COR-L47 (cell line): ENCODE results near the gene PRKRIP1.
"Not testable (repeated sequence)": the region's sequence is repeated elsewhere in the genome, so short reads cannot be mapped to it uniquely, and the experiment has no call there.

Experiments
- DNase-seq: peaks from one replicate; lab custom pipeline; 2025; lab: John Stamatoyannopoulos, UW

PRKRIP1 gene

GRCh38 chr7:102404005-102404861 is 8.1 kb downstream of the PRKRIP1 start:
- no peak for DNase-seq

- not testable (repeated sequence) for DNase-seq
Observed at GRCh38 chr7:102404862-102405188, 8.7 kb downstream of the PRKRIP1 start.

GRCh38 chr7:102407910-102408309 is 11.7 kb downstream of the PRKRIP1 start:
- no peak for DNase-seq

- not testable (repeated sequence) for DNase-seq
Observed at GRCh38 chr7:102408530-102408929, 12.4 kb downstream of the PRKRIP1 start.

- no peak for DNase-seq
Observed at GRCh38 chr7:102409340-102409739, 13.2 kb downstream of the PRKRIP1 start.

GRCh38 chr7:102410123-102410522 is 14.0 kb downstream of the PRKRIP1 start:
- DNase-seq, result no peak

GRCh38 chr7:102410918-102411317 is 14.8 kb downstream of the PRKRIP1 start:
- DNase-seq, result no peak

- DNase-seq, result no peak
Observed at GRCh38 chr7:102412548-102412947, 16.4 kb downstream of the PRKRIP1 start.

GRCh38 chr7:102413091-102413490 is 16.9 kb downstream of the PRKRIP1 start:
- no peak for DNase-seq

- no peak for DNase-seq
Observed at GRCh38 chr7:102413611-102414010, 17.4 kb downstream of the PRKRIP1 start.

- no peak for DNase-seq
Observed at GRCh38 chr7:102415685-102416225, 19.6 kb downstream of the PRKRIP1 start.

GRCh38 chr7:102416406-102416805 is 20.2 kb downstream of the PRKRIP1 start:
- no peak for DNase-seq

- no peak for DNase-seq
Observed at GRCh38 chr7:102417105-102417504, 20.9 kb downstream of the PRKRIP1 start.

GRCh38 chr7:102418592-102418991 is 22.4 kb downstream of the PRKRIP1 start:
- no peak for DNase-seq

GRCh38 chr7:102421706-102422240 is 25.6 kb downstream of the PRKRIP1 start:
- DNase-seq, result no peak

GRCh38 chr7:102424129-102424551 is 28.0 kb downstream of the PRKRIP1 start:
- DNase-seq, result no peak

GRCh38 chr7:102424787-102425218 is 28.6 kb downstream of the PRKRIP1 start:
- no peak for DNase-seq

GRCh38 chr7:102425639-102426267 is 29.6 kb downstream of the PRKRIP1 start:
- DNase-seq, result no peak

GRCh38 chr7:102426268-102427018 is 30.3 kb downstream of the PRKRIP1 start:
- no peak for DNase-seq

- no peak for DNase-seq
Observed at GRCh38 chr7:102427019-102427405, 30.8 kb downstream of the PRKRIP1 start.

- DNase-seq, result no peak
Observed at GRCh38 chr7:102429141-102429899, 33.2 kb downstream of the PRKRIP1 start.
